ES-I3 (cell line): ENCODE measurements around the gene ANKS1B.
"Not testable (repeated sequence)": the region's sequence is repeated elsewhere in the genome, so short reads cannot be mapped to it uniquely, and the experiment has no call there.

ENCODE experiments used
- H3K36me3 ChIP-seq: 2 replicates; pipeline ENCODE4 v1.6.1; 2013; ENCODE audit warnings: mild to moderate bottlenecking, low read length, control low read depth, moderate library complexity; ENCODE audit not compliant: insufficient read depth
- H3K4me1 ChIP-seq: 2 replicates; pipeline ENCODE4 v1.6.1; 2013; ENCODE audit warnings: mild to moderate bottlenecking, control low read depth, low read length; ENCODE audit not compliant: insufficient read depth
- H3K9ac ChIP-seq: 2 replicates; pipeline ENCODE4 v1.6.1; 2013; ENCODE audit warnings: low read depth, mild to moderate bottlenecking, low read length, moderate library complexity
- H3K9me3 ChIP-seq: 2 replicates; pipeline ENCODE4 v1.6.1; 2013; ENCODE audit warnings: mild to moderate bottlenecking, low read length, moderate library complexity; ENCODE audit not compliant: control insufficient read depth, insufficient read depth

The ANKS1B gene

GRCh38 chr12:99352269-99352668 lies 632.5 kb downstream of the ANKS1B start:
- Histone ChIP-seq H3K36me3 (no peaks in the 10 kb centered on the region), H3K9me3 (no peaks in the 10 kb centered on the region), H3K4me1 (no peaks in the 10 kb centered on the region), H3K9ac (no peak overlapping the region)

GRCh38 chr12:99343960-99344359 lies 640.8 kb downstream of the ANKS1B start:
- Histone ChIP-seq H3K4me1 (0 out of 2 replicates have a peak, but pooled peaks cover 4% of the 10 kb centered on the region), H3K36me3 (no peaks in the 10 kb centered on the region), H3K9me3 (no peaks in the 10 kb centered on the region), H3K9ac (no peak overlapping the region)

- Histone ChIP-seq H3K36me3 (no peaks in the 10 kb centered on the region), H3K4me1 (0 out of 2 replicates have a peak, but pooled peaks cover 4% of the 10 kb centered on the region), H3K9me3 (no peaks in the 10 kb centered on the region), H3K9ac (no peak overlapping the region)
Measured at GRCh38 chr12:99339663-99340062, 645.1 kb downstream of the ANKS1B start.

DNA sequence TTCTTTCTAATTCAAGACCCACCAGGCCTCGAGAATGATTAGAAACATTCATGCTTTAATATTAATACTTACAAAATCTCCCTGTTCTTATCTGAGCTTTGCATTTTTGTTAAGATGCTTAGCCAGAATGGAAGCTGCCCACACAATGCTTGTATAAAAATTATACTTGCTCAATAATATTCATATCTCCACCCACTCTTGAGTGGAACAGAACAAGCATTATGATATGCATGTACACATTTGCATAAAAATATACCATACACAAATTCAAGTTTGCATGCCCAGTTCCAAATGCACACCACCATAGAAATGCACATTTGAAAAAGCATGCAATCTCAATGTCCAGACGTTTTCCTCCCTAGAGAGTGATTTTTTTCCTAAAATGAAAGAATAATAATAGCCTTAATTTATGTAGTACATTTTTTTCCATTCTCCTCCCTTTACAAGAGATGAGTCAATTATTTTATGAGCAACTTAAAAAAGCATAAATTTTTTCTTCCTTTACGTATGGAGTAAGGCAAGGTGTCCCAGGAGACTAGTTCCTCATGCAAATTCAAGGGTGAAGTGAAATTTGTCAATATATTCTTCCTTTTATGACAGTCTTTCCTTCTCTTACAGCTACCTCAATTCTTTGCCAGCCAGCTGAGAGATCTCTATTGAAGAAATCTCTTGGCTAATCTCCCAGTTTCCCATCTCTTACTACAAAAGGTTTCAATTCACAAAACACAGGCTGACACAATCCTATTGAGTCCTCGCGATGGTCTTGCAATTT lies 650.3 kb downstream of the ANKS1B start:
- Histone ChIP-seq H3K9me3 (no peaks in the 10 kb centered on the region), H3K36me3 (no peaks in the 10 kb centered on the region), H3K4me1 (no peaks in the 10 kb centered on the region), H3K9ac (no peak overlapping the region)

DNA sequence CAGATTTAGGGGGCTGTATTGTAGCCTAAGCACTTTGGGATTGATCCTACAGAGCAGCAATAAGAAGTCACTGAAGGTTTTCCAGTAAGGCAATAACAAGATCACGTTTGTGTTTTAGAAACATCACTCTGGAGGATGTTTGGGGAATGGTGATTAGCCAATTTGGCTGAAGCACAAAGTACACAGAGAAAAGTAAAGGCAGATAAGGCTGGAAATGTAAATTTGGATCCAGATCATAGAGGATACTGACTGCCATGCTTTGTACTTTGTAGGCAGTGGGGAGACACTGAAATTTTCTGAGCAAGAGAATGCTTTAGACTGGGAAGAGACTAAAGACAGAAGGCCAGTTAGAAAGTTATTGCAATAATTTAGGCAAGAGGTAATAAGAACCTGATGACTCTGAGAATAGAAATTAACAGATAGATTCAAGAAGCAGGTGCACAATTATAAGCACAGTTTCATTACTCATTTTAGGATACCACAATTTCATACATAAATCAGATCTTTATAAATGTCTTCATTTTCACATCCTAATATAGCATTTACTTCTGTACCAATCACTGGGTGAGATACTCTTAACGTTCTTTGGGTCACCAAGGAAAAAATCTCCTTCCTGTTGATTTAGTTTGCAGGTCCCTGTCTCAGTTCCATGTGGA lies 651.7 kb downstream of the ANKS1B start:
- Histone ChIP-seq H3K36me3 (no peaks in the 10 kb centered on the region), H3K4me1 (no peaks in the 10 kb centered on the region), H3K9me3 (no peaks in the 10 kb centered on the region), H3K9ac (no peak overlapping the region)

DNA sequence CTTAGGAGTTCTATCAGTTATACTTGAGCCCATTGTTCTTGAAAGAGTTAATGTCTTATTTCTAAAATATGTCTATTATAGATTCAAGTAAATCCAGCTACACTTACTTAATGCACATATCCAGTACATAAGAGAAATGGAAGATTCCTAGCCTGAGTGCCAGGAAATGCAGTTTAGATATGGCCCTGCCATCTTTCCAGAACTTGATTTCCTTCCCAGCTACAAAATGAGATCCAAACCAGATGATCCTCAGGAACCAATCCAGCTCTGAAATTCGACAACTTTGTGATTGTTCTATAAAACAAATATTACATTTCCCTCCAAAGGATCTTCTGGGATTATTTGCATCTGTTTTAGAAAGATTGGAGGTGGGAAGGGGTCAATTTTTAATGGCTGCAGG lies 654.5 kb downstream of the ANKS1B start:
- Histone ChIP-seq H3K9me3 (no peaks in the 10 kb centered on the region), H3K9ac (no peak overlapping the region), H3K4me1 (no peaks in the 10 kb centered on the region), H3K36me3 (no peaks in the 10 kb centered on the region)

- not testable (repeated sequence) for H3K9ac ChIP-seq, H3K4me1 ChIP-seq, H3K36me3 ChIP-seq, H3K9me3 ChIP-seq
Measured at GRCh38 chr12:99321210-99321609, 663.5 kb downstream of the ANKS1B start.

DNA sequence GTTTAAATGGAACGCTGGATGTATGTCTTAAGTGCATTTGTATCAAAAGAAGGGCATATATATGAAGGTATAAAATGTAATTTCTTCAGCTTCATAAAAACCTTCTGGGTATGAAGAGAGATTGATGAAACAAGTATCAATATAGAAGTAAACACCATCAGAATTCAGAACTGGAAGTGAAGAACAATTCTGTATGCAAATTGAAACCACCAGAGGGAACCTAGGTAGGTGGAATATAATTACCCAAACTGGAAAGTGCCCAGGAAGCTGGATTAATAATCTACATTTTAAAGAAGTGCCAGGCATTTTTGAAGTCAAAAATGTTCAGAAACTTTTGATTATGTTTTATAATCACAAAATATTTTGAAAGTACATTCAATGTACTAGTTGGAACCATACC lies 673.4 kb downstream of the ANKS1B start:
- Histone ChIP-seq H3K36me3 (no peaks in the 10 kb centered on the region), H3K9me3 (no peaks in the 10 kb centered on the region), H3K9ac (no peak overlapping the region), H3K4me1 (no peaks in the 10 kb centered on the region)

- H3K9me3 ChIP-seq = no peaks in the 10 kb centered on the region
- no peaks in the 10 kb centered on the region for H3K36me3 ChIP-seq
- H3K4me1 ChIP-seq = no peaks in the 10 kb centered on the region
- H3K9ac ChIP-seq = no peak overlapping the region
Measured at GRCh38 chr12:99309812-99310211, 674.9 kb downstream of the ANKS1B start.

- Histone ChIP-seq H3K9me3 (no peaks in the 10 kb centered on the region), H3K4me1 (no peaks in the 10 kb centered on the region), H3K9ac (no peak overlapping the region), H3K36me3 (no peaks in the 10 kb centered on the region)
Measured at GRCh38 chr12:99302874-99303273, 681.9 kb downstream of the ANKS1B start.

DNA sequence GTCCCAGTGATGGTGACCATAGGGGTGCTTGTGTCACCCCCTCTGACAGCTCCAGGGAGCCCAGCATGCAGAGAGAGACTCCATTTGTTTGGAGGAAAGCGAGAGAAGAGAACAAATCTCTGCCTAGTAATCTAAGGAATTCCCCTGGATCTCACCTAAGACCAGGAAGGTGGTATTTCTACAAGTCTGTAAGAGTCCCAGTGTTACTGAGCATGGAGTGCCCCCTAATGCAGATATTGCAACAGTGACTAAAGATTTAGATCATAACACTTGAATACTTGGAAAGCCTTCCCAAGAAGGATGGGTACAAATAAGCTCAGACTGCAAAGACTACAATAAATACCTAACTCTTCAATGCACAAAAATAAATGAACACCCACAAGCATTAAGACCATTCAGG lies 697.6 kb downstream of the ANKS1B start:
- no peaks in the 10 kb centered on the region for H3K9me3 ChIP-seq
- no peak overlapping the region for H3K9ac ChIP-seq
- H3K4me1 ChIP-seq = no peaks in the 10 kb centered on the region
- no peaks in the 10 kb centered on the region for H3K36me3 ChIP-seq

- no peak overlapping the region for H3K9ac ChIP-seq
- H3K36me3 ChIP-seq = no peaks in the 10 kb centered on the region
- no peaks in the 10 kb centered on the region for H3K9me3 ChIP-seq
- no peaks in the 10 kb centered on the region for H3K4me1 ChIP-seq
Measured at GRCh38 chr12:99284161-99284560, 700.6 kb downstream of the ANKS1B start.

DNA sequence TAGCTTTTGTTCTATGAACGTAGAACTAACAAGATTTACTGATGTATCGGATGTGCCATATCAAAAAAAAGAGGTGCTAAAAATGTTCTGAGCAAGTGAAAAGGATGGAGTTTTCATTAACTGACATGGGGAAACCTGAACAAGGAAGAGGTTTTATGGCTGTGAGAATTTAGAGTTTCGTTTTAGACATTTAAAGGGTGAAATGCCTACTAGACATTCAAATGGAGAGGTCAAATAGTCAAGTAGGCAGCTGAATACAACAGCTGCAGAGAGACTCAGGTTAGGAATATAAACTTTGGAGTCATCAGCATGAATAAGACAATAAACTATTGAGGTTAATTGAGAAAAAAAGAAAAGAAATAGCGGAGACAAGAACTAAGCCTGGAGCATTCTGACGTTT lies 702.1 kb downstream of the ANKS1B start:
- no peaks in the 10 kb centered on the region for H3K36me3 ChIP-seq
- no peak overlapping the region for H3K9ac ChIP-seq
- no peaks in the 10 kb centered on the region for H3K4me1 ChIP-seq
- no peaks in the 10 kb centered on the region for H3K9me3 ChIP-seq

- Histone ChIP-seq H3K36me3 (no peaks in the 10 kb centered on the region), H3K9me3 (no peaks in the 10 kb centered on the region), H3K9ac (no peak overlapping the region), H3K4me1 (no peaks in the 10 kb centered on the region)
Measured at GRCh38 chr12:99282086-99282485, 702.6 kb downstream of the ANKS1B start.

GRCh38 chr12:99281277-99281676 lies 703.5 kb downstream of the ANKS1B start:
- Histone ChIP-seq H3K9ac (no peak overlapping the region), H3K9me3 (no peaks in the 10 kb centered on the region; the same call in 1 of the 2 replicates), H3K4me1 (no peaks in the 10 kb centered on the region), H3K36me3 (no peaks in the 10 kb centered on the region)
